GM12892 (cell line): ENCODE measurements around the gene ADGRB3.
"Not testable (repeated sequence)": the region's sequence is repeated elsewhere in the genome, so short reads cannot be mapped to it uniquely, and the experiment has no call there.

Experiments used
- POLR2A ChIP-seq: IDR thresholded peaks from 2 replicates; pipeline ENCODE4 v1.6.1; 2011; ENCODE audit warnings: low read depth, low read length, control low read depth
- POLR2AphosphoS5 ChIP-seq: IDR thresholded peaks from 2 replicates; pipeline ENCODE4 v1.6.1; 2011; ENCODE audit warnings: low read depth, low read length, control low read depth
- TAF1 ChIP-seq: IDR thresholded peaks from 2 replicates; pipeline ENCODE4 v1.6.1; 2011; ENCODE audit warnings: low read depth, mild to moderate bottlenecking, control low read depth, low read length, borderline replicate concordance

DNA sequence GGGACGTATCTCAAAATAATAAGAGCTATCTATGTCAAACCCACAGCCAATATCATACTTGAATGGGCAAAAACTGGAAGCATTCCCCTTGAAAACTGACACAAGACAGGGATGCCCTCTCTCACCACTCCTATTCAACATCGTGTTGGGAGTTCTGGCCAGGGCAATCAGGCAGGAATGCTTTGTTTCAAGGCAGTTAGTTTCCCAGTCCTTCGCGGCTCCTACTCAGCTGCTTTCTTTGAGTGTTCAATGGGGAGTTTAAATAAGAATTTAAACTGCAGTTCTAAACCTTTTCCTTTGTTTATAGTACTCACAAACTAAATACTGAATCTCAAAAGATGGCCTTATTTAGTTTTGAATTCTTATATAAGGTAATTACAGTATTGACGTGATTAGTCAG, 179.9 kb downstream of the ADGRB3 start:
- TF ChIP-seq POLR2AphosphoS5, POLR2A, TAF1: not testable (repeated sequence)
